Activated CD8-positive, alpha-beta memory T cell treated with anti-CD3 and anti-CD28 coated beads, Interleukin-2, amount 50 U/mL, for 24 hours (primary cell): Measurements from ENCODE around the gene FAM169A.
"Not testable (repeated sequence)": the region's sequence is repeated elsewhere in the genome, so short reads cannot be mapped to it uniquely, and the experiment has no call there.

ENCODE experiments used
- DNase-seq: peaks from one replicate; pipeline ENCODE4 v3.0.0-alpha.2; 2020; ENCODE audit errors: extremely low read depth

FAM169A gene

DNA sequence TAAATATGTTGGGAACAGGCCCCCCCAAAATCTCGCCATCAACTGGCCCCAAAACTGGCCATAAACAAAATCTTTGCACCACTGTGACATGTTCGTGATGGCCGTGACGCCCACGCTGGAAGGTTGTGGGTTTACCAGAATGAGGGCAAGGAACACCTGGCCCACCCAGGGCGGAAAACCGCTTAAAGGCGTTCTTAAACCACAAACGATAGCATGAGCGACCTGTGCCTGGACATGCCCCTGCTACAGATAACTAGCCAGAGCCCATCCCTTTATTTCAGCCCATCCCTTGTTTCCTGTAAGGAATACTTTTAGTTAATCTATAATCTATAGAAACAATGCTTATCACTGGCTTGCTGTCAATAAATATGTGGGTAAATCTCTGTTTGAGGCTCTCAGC lies 3.2 kb upstream of the FAM169A start:
- not testable (repeated sequence) for DNase-seq

DNA sequence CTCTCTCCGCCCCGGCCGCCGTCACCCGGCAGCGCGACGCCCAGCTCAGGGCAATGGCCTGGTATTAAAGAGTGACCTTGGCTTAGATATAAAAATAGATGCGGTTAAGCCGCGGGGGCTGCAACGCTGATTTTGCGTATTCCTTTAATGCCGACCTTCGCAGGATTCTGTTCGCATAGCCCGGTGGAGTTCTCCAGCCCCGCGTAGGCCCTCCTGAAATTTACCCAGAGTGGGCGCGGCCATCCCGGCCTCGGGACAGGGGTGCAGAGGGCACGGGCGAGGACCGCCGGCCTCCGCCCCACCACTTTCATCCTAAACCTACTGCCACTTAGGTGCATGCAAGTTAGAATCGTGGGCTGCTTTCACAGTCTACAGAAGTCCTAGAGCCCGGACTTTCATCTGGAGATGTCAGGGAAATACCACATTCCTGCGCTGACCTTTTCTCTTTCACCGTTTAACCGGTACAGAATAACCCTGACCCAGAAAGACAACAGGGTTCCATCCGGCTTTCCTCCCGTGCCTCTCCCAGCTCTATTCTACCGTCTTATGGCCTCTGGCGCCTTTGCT lies 492 bp upstream of the FAM169A start:
- DNase-seq, result no peak

DNA sequence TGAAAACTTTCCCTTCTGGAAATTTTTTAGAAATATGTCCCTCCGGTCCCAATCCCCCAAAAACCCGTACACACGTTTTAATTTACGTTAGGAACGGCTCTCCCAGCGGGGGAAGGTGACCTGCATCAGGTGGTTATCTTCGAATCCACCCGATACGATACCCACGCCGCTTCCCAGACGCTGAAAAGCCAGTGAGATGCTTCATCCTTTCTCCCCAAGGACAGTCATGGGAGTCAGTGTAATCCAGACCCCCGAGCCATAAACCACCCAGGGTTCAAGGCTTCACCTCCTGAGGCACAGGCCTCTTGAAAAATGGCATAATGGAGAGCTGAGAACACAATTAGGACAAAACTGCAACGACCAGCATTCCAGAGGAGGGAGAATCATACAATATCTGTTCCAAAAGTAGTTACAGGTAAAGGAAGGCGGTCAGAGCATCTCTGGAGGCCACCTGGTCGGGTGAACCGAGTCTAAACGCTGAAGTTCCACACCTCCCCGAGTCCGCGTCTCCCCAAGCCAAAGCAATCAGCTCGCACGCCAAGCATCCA lies 857 bp downstream of the FAM169A start:
- no peak for DNase-seq

DNA sequence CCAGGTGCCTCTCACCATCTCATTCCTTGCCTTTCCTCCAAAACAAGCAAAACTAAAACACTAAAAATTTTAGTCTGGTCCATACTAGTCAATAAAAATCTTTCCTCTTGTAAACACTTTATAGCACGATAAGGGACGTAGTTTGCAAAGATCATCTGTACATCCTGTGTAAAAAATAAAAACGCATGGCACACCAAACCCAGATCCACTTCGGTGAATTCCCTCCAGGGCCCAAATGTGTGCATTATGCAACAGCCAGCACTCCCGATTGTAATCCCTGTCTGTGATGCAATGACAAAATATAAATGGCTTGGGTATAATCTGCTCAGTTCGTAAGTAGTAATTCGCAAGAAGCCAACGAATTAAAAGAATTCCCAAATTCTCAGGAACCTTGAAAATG lies 1.4 kb downstream of the FAM169A start:
- no peak for DNase-seq

DNA sequence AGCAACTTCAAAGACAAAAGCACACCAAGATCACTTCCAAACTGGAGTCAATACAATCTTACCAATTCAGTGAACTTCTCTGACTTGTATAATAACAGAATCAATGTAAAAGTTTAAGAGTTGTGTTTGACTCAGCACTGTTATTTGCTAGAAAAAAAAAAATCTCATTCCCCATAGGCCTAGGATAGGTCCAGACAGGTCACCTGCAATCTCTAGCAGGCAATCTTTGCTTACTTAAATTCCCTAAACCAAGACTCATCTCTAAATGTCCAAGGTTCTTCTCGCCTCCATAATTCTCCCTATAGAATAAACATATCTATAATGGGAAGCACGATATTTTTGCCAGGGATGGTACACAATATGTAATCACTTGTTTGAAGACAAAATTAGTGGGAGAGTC lies 2.5 kb downstream of the FAM169A start:
- no peak for DNase-seq

DNA sequence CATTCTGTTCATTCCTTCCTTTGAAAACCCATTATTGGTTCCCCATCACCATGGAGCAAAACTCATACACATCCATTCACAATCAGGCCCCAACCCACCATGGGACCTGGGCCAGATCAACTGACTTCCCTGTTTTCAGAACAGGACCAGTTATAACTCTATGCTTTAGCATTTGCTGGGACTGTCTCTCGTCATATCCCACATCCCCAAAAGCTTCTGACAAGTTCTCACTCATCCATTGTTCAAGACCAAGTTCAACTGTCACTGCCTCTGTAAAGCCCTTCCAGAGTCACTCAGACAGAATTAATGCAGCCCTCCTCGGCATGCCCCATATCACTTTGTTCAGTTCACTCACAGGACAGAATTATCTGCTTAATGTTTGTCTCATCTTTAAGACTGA lies 4.0 kb downstream of the FAM169A start:
- no peak for DNase-seq

DNA sequence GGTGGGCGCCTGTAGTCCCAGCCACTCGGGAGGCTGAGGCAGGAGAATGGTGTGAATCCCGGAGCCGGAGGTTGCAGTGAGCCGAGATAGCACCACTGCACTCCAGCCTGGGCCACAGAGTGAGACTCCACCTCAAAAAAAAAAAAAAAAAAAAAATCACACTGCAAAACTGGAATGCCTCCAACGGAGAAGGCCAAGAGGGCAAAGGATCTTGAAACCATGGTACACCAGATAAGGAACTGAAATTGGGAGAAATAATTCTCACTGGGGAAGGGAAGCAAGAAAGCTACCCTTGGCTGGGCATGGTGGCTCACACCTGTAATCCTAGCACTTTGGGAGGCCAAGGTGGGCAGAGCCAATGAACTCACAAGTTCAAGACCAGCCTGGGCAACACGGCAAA lies 9.2 kb downstream of the FAM169A start:
- DNase-seq, result not testable (repeated sequence)

DNA sequence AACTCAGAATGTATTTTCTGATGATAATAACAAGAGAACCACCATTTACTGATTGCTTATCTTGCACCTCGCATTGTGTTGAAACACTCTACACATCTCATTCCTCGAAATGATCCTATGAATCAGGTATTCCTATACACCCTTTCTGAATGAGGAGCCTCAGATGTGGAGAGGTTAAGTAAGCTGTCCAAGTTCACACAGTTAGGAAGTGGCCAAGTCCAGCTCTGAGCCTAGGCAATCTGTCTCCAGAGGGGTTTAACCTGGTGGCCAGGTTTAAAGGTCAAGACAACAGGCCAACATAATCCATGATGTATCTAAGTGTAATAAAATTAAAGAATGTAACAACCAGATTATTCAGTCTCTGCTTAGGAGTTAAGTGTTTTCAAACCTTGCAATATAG lies 12.9 kb downstream of the FAM169A start:
- no peak for DNase-seq

DNA sequence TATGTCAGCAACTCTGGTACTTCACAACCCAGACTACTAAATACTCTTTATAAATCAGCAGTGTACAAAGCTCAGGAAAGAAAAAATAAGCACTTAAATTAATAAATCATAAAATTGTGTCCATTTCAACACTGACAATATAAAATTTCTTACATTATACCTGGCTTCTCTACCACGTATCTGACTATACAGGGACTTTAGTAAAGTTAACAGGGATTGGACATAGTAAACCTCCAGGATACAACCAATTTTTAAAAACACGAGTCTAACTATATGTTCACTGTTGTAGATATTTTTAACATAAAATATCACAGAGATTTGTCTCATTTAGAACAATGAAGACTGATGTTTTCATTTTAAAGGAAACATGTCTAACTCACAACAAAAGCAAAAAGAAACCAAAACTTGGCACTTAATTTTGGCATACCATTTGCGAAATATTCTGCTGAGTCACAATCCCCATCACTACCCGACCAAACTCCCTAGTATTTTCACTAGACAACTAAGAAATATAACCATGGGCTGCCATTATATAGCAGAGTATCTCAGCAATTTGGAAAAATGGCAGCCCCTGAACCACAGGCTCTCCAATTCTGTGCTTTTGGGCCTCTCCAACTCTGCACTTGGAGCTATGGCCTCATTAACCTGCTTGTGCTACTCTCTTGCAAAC lies 14.4 kb downstream of the FAM169A start:
- DNase-seq, result no peak

DNA sequence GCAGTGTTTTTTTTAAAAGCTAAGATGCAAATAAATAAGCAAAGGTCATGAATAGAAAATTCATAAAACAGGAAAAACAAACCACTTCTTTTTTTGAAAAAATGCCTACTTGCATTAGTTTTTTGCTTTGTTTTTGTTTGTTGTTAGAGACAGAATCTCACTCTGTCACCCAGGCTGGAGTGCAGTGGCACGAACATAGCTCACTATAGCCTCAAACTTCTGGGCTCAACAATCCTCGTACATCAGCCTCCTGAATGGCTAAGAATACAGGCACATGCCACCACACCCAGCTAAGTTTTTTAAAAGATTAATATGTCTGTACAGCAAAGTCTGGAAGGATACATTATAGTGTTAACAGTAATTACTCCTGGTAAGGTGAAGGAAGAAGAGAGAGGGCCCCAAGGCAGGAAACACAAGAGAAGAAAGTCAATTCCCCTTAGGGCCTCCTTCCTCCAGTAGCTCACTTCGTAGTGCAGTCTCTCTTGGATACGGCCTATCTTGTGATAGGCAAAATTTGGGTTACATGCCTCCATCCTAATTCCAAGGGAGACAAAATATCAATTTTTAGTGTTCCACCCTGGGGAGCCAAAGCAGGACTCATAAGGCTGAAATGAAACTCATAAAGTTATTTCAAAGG lies 15.3 kb downstream of the FAM169A start:
- no peak for DNase-seq

DNA sequence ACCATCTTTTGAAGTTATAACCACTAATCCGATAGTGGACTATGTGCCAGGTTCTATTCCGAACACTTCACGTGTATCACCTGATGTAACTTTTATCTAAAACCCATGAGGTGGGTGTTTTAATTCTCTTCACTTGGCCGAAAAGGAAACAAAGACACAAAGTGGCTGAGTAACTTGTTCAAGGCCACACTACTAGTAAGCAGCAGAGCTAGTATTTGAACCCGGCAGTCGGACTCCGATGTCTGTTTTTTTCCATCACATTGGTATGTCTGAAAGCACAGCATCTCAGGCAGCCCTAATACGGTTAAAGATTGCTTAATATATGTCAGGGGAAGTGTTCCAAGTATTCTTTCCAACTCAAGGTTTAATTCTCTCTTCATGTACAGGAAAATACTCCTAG lies 16.2 kb downstream of the FAM169A start:
- DNase-seq, result no peak

DNA sequence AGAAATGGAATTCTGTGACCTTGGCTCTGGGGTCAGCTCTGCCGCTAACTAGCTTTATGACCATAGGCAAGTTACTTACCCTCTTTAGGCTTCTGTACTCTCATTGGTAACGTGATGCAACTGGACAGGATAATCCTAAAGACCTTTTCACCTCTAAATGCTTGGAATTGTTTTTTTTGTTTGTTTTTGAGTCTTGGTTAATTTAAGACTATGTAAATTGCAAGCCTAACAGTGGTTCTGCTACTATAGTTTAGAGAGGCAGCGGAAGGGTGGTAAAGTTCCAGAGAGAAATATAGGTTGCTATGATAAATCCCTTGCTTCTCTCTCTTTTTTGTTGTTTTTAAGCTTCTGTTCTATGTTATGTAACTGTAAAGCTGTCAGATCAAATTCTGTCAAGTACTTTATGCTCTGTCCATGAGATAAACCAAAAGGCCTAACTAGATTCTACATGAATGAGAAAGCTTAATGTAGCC lies 17.6 kb downstream of the FAM169A start:
- DNase-seq, result no peak

DNA sequence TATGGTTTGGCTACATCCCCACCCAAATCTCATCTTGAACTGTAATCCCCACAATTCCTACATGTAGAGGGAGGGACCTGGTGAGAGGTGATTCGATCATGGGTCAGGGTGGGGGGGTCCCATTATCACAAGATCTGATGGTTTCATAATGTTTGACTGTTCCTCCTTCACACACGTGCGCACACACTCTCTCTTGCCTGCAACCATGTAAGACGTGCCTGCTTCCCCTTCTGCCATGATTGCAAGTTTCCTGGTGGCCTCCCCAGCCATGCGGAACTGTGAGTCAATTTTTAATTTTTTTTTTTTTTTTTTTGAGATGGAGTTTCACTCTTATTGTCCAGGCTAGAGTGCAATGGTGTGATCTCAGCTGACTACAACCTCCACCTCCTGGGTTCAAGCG lies 27.0 kb downstream of the FAM169A start:
- no peak for DNase-seq

DNA sequence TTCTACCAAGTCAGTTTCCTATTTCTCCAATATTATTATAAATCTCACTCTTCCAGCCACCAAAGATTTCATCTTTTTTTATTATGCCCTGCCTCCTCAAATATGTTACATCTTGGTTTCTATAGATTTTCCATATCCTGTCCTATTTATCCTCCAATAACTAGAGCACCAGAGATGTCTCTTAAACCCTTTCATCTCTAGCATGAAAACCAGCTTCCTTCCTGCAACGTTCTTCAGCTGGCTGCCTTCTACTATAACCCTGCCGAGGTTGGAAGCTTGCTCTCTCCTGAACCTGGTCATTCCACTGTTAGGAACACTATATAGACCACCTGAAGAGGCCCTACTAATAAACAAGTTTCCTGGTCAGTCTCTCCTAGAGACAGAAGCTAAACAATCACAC lies 27.9 kb downstream of the FAM169A start:
- DNase-seq, result no peak

DNA sequence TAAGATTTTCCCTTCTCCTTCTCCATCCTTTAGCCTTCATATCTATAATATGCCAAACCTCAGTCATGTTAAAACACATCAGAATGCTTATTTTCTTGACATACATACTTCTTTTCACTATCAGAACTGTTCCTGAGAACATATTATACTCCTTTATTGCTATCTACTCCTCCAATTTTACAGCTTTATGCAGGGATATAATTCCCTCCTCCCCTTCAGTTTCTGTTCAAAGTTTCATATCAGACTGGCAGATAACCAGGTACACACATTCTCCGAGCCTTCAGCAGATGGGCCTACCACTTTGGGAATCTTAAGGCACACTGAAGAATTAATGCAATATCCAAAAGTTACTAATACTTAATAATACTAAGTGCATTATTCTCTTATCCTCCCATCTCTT lies 29.1 kb downstream of the FAM169A start:
- DNase-seq, result no peak

DNA sequence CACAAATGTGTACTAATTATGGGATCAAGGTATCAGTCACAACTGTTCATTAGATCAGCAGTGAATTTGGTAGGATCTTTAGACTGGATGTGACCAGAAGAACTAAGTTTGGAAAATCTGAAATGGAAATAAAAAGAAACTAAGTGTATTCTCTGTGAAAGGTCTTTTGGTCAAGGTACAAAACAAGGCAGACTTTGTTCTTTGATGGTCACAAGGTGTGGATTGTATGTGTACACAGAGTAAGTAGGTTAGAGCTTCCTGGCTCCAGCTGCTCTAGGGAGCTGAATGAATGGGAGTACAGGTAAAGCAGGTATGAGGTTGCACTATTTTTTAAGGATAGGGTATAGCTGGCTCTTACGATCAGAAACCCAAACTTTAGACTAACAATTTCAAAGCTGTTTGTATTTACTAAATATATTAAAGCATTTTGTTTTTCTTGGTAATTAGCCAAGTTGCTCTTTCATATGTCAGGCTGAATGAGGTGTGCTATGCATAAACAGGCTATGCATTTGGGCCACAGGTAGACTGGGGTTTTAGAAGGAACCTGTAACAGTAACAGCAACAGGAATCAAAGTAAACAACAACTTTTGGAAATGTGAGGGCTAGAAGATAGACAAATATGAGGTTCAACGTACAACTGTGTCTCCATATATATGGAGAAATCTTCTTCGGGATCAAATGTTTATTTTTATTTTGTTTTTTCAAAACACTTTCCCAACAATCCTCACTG lies 32.5 kb downstream of the FAM169A start:
- no peak for DNase-seq

DNA sequence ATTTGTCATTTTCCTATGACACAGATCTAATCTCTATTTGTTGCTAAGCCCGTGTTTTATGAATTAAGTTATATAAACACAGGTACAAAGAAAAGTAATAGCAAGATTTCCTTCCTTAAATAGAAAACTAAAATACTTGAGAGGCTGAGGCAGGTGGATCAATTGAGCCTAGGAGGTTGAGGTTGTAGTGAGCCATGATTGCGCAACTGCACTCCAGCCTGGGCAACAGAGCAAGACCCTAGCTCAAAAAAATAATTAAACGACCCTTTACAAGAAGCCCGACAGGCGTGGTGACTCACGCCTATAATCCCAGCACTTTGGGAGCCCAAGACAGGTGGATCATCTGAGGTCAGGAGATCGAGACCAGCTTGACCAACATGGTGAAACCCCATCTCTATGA lies 36.8 kb downstream of the FAM169A start:
- DNase-seq, result no peak

DNA sequence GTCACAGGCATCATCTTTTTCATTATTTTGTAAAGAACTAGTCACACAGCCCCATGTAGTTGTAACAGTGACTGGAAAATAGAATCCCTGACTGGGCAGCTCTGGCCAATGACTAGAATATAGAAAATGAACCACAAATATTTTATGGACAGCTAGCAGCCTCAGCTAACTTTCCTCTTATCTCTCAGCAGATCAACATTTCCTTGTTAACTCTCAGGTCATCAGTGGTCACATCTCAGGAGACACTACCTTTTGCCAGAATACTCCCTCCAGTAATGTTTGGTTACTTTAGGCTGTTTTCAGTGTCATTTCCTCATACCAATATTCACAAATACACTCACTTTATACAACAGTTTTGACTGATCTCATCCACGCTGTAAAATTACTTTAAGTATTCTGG lies 43.9 kb downstream of the FAM169A start:
- DNase-seq, result no peak

DNA sequence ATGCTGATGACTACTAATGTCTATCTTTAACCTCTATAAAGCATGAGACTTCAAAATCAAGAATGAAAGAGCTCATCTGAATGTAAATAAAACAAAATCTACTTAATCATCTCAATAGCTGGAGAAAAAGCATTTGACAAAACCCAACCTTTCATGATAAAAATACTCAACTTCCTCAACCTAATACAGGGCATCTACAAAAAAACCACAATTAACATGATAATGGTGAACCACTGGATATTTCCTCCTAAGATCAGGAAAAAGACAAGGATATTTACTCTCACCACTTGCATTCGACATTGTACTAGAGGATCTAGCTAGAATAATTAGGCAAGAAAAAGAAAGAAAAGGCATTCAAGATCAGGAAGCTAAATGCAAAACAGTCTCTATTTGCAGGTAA lies 49.3 kb downstream of the FAM169A start:
- DNase-seq, result no peak

DNA sequence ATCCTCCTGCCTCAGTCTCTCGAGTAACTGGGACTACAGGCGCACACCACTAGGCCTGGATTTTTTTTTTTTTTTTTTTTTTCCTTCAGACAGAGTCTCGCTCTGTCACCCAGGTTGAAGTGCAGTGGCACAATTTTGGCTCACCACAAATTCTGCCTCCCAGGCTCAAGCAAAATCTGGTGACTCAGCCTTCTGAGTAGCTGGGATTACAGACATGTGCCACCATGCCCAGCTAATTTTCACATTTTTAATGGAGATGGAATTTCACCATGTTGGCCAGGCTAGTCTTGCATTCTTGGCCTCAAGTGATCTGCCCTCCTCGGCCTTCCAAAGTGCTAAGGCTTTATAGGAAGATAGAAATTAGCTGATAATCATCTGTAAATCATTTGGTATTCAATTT lies 55.3 kb downstream of the FAM169A start:
- no peak for DNase-seq

DNA sequence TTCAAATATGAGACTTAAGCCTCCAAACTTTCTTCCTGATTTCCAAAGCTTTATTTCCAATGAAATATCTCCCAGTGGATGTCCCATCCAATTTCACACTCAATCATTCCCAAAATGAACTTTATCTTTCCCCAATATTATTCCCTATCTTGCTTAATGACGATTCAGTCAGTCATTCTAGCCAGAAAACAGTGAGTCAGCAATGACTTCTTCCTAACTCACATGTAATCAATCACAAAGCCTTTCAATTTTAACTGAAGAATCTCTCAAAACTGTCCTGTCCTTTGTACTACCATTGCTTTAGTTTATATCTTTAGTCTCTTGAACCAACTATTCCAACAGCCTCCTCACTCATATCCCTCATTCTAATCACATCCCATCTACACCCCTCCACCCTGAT lies 64.2 kb downstream of the FAM169A start:
- DNase-seq, result no peak

DNA sequence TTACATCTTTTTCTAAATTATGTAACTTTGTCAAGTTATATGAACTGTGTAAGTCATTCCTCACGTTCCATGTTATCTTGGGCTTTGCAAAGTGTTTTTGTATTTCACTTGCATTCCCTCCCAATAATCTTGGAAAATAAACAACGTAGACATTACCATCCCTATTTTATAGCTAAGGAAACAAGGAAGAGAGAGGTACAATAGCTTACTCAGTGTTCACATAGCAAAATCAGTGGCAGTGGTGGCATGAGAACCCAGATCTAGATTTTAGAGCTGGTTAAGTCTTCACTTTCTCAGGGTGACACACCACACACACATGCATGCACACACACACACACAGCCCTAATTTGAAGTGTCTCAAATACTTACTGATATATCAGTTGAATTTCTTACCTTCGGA lies 65.0 kb downstream of the FAM169A start:
- DNase-seq, result no peak
